ENCODE measurements around the gene OGFOD2.

The OGFOD2 gene

DNA sequence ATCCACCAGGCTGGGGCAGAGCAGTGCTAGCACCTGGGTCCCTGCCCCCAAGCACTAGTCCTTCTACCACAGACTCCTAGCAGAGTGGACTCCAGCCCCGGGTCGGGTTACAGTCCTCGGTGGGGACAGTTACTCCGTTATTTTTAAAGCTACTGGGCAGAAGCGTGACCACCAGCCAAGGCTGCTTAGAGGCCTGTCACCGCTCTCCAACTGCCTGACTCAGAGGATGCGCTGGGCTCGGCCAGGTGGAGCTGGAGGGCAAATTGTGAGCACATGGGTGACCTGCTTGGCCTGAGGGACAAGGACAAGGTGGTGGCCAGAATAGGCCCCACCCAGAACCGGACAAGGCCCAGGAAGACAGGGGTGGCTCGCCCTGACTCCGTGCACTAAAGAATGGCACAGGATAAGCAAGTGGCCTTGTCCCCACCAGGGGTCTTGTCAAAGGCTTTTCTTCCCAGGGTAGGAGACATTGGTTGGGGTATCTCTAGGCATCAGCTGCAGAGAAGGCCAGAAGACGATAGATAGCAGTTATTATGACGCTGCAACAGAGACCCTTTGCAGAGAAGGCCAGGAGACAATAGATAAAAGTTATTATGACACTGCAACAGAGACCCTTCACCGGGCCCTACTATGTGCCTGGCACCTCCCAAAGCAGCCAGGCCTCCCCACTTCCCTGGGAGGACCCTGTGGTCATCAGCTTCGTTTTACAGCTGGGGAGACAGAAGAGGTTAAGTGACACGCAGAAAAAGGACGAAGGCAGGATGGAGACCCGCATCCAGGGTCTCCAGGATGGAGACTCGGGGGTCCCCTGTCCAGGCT, 10.4 kb upstream of the OGFOD2 start:
- Histone ChIP-seq H3K4me1 (ENCODE audit: control insufficient read depth in 1 of 2, insufficient read depth in 2 of 2, low read length in 2 of 2) (peaks cover 42 to 44% of the 10 kb centered on the region in 2 donors), H3K27me3 (ENCODE audit: control insufficient read depth in 1 of 2, insufficient read depth in 2 of 2, low read length in 2 of 2) (no peaks in the 10 kb centered on the region), H3K4me3 (ENCODE audit: low read depth in 1 of 2, low read length in 2 of 2) (no peak overlapping the region), H3K9me3 (ENCODE audit: control insufficient read depth in 1 of 2, low read length in 2 of 2) (no peaks in the 10 kb centered on the region), H3K9ac (ENCODE audit: low read depth in 1 of 2, low read length in 2 of 2) (no peak overlapping the region), H3K36me3 (ENCODE audit: control insufficient read depth in 1 of 2, insufficient read depth in 2 of 2, low read length in 2 of 2) (peaks cover 0 to 4% of the 10 kb centered on the region in 2 donors), H3K27ac (ENCODE audit: low read depth, low read length) (no peak overlapping the region)

GRCh38 chr12:122965321-122965751, 9.7 kb upstream of the OGFOD2 start:
- Histone ChIP-seq H3K4me1 (ENCODE audit: control insufficient read depth in 1 of 2, insufficient read depth in 2 of 2, low read length in 2 of 2) (peaks cover 42 to 44% of the 10 kb centered on the region in 2 donors), H3K4me3 (ENCODE audit: low read depth in 1 of 2, low read length in 2 of 2) (peak overlapping the region; percentile 72 to 73), H3K36me3 (ENCODE audit: control insufficient read depth in 1 of 2, insufficient read depth in 2 of 2, low read length in 2 of 2) (no peaks in the 10 kb centered on the region), H3K27me3 (ENCODE audit: control insufficient read depth in 1 of 2, insufficient read depth in 2 of 2, low read length in 2 of 2) (no peaks in the 10 kb centered on the region), H3K27ac (ENCODE audit: low read depth, low read length) (no peak overlapping the region), H3K9ac (ENCODE audit: low read depth in 1 of 2, low read length in 2 of 2) (peak overlapping the region in 1 of 2 donors; percentile 50), H3K9me3 (ENCODE audit: control insufficient read depth in 1 of 2, low read length in 2 of 2) (no peaks in the 10 kb centered on the region)

DNA sequence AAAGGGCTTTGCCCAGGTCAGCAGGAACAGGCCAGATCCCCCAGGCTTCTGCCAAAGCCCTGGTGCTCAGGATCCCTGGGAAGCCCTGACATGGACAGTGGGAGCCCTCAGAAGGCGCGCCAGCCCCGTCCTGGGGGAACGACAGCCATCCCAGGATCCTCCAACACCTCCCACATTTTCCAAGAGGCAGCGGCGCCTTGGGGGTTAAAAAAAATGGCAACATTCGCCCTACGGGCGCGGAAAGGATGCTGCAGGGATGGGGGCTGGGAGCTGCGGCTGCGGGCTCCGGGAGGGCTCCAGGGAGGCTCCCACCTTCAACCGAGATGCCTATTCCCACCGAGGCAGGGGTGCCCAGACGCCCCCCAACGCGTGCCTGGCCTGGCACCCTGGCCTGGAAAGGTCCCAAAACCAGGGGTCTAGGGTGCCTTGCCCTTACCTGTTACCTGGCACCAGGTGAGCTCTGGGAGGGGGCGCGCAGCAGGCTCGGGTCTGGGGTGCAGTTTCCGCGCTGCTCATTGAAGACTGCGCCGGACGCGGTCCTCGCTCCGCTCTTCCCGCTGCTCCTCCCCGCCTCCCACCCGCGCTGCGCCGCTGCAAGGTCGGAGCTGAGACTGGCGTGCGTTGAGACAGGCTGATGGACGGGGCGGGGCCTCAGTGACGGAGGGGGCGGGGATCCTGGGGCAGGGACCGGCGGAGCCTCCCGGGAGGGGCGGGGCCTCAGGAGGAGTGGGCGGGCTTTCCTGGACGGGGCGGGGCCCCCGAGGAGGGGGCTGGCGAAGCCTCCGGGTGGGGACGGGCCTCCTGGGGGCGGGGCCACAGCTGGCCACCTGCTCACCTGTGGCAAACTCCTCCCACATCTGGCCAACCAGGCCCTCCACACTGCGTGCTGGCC, 8.9 kb upstream of the OGFOD2 start, which contains the start of gene ABCB9:
Gene ABCB9, minus strand, starts transcription at position 613 of the 892 bp plus-strand sequence. CDS start 6,228 bp downstream, outside the sequence.
- Histone ChIP-seq H3K9me3 (ENCODE audit: control insufficient read depth in 1 of 2, low read length in 2 of 2) (no peaks in the 10 kb centered on the region), H3K36me3 (ENCODE audit: control insufficient read depth in 1 of 2, insufficient read depth in 2 of 2, low read length in 2 of 2) (no peaks in the 10 kb centered on the region), H3K4me1 (ENCODE audit: control insufficient read depth in 1 of 2, insufficient read depth in 2 of 2, low read length in 2 of 2) (peaks cover 42 to 44% of the 10 kb centered on the region in 2 donors), H3K27me3 (ENCODE audit: control insufficient read depth in 1 of 2, insufficient read depth in 2 of 2, low read length in 2 of 2) (no peaks in the 10 kb centered on the region), H3K4me3 (ENCODE audit: low read depth in 1 of 2, low read length in 2 of 2) (peak within 1 kb of the TSS; percentile 72 to 73), H3K9ac (ENCODE audit: low read depth in 1 of 2, low read length in 2 of 2) (peak within 1 kb of the TSS; percentile 49 to 50), H3K27ac (ENCODE audit: low read depth, low read length) (no peak within 1 kb of the TSS)

- Histone ChIP-seq H3K4me3 (ENCODE audit: low read depth in 1 of 2, low read length in 2 of 2) (peak overlapping the region; percentile 29 to 43), H3K36me3 (ENCODE audit: control insufficient read depth in 1 of 2, insufficient read depth in 2 of 2, low read length in 2 of 2) (no peaks in the 10 kb centered on the region), H3K4me1 (ENCODE audit: control insufficient read depth in 1 of 2, insufficient read depth in 2 of 2, low read length in 2 of 2) (peaks cover 37 to 41% of the 10 kb centered on the region in 2 donors), H3K9ac (ENCODE audit: low read depth in 1 of 2, low read length in 2 of 2) (peak overlapping the region; percentile 32 to 34), H3K27ac (ENCODE audit: low read depth, low read length) (no peak overlapping the region), H3K27me3 (ENCODE audit: control insufficient read depth in 1 of 2, insufficient read depth in 2 of 2, low read length in 2 of 2) (no peaks in the 10 kb centered on the region), H3K9me3 (ENCODE audit: control insufficient read depth in 1 of 2, low read length in 2 of 2) (no peaks in the 10 kb centered on the region)
Observed at GRCh38 chr12:122966743-122967550, 8.1 kb upstream of the OGFOD2 start.

- no peak overlapping the region for H3K27ac ChIP-seq (ENCODE audit: low read depth, low read length)
- H3K36me3 ChIP-seq (ENCODE audit: control insufficient read depth in 1 of 2, insufficient read depth in 2 of 2, low read length in 2 of 2), result no peaks in the 10 kb centered on the region
Observed at GRCh38 chr12:122968104-122968503, 6.9 kb upstream of the OGFOD2 start.

GRCh38 chr12:122969676-122970075, 5.4 kb upstream of the OGFOD2 start:
- Histone ChIP-seq H3K4me1 (ENCODE audit: control insufficient read depth in 1 of 2, insufficient read depth in 2 of 2, low read length in 2 of 2) (peaks cover 14 to 27% of the 10 kb centered on the region in 2 donors), H3K27me3 (ENCODE audit: control insufficient read depth in 1 of 2, insufficient read depth in 2 of 2, low read length in 2 of 2) (no peaks in the 10 kb centered on the region), H3K9ac (ENCODE audit: low read depth in 1 of 2, low read length in 2 of 2) (no peak overlapping the region), H3K36me3 (ENCODE audit: control insufficient read depth in 1 of 2, insufficient read depth in 2 of 2, low read length in 2 of 2) (no peaks in the 10 kb centered on the region), H3K4me3 (ENCODE audit: low read depth in 1 of 2, low read length in 2 of 2) (no peak overlapping the region), H3K9me3 (ENCODE audit: control insufficient read depth in 1 of 2, low read length in 2 of 2) (no peaks in the 10 kb centered on the region), H3K27ac (ENCODE audit: low read depth, low read length) (no peak overlapping the region)

More at GRCh38 chr12:122968104-122968503, 6.9 kb upstream of the OGFOD2 start:
- H3K4me1 ChIP-seq (ENCODE audit: control insufficient read depth in 1 of 2, insufficient read depth in 2 of 2, low read length in 2 of 2), result peaks cover 29 to 36% of the 10 kb centered on the region in 2 donors
- no peak overlapping the region for H3K9ac ChIP-seq (ENCODE audit: low read depth in 1 of 2, low read length in 2 of 2)
- no peaks in the 10 kb centered on the region for H3K27me3 ChIP-seq (ENCODE audit: control insufficient read depth in 1 of 2, insufficient read depth in 2 of 2, low read length in 2 of 2)
- H3K4me3 ChIP-seq (ENCODE audit: low read depth in 1 of 2, low read length in 2 of 2), result no peak overlapping the region
- no peaks in the 10 kb centered on the region for H3K9me3 ChIP-seq (ENCODE audit: control insufficient read depth in 1 of 2, low read length in 2 of 2)

- Histone ChIP-seq H3K4me1 (ENCODE audit: control insufficient read depth in 1 of 2, insufficient read depth in 2 of 2, low read length in 2 of 2) (peaks cover 15 to 45% of the 10 kb centered on the region in 2 donors), H3K27ac (ENCODE audit: low read depth, low read length) (peak overlapping the region; percentile 94), H3K36me3 (ENCODE audit: control insufficient read depth in 1 of 2, insufficient read depth in 2 of 2, low read length in 2 of 2) (peaks cover 4% of the 10 kb centered on the region in 2 donors), H3K9ac (ENCODE audit: low read depth in 1 of 2, low read length in 2 of 2) (peak overlapping the region; percentile 92 to 94), H3K9me3 (ENCODE audit: control insufficient read depth in 1 of 2, low read length in 2 of 2) (no peaks in the 10 kb centered on the region), H3K4me3 (ENCODE audit: low read depth in 1 of 2, low read length in 2 of 2) (peak overlapping the region; percentile 97 to 100), H3K27me3 (ENCODE audit: control insufficient read depth in 1 of 2, insufficient read depth in 2 of 2, low read length in 2 of 2) (no peaks in the 10 kb centered on the region)
Observed at GRCh38 chr12:122974274-122974891, 661 bp upstream of the OGFOD2 start.

GRCh38 chr12:122975790-122976647, 975 bp downstream of the OGFOD2 start:
- Histone ChIP-seq H3K36me3 (ENCODE audit: control insufficient read depth in 1 of 2, insufficient read depth in 2 of 2, low read length in 2 of 2) (peaks cover 4% of the 10 kb centered on the region in 2 donors), H3K9ac (ENCODE audit: low read depth in 1 of 2, low read length in 2 of 2) (peak overlapping the region; percentile 92 to 94), H3K27me3 (ENCODE audit: control insufficient read depth in 1 of 2, insufficient read depth in 2 of 2, low read length in 2 of 2) (no peaks in the 10 kb centered on the region), H3K9me3 (ENCODE audit: control insufficient read depth in 1 of 2, low read length in 2 of 2) (no peaks in the 10 kb centered on the region), H3K4me3 (ENCODE audit: low read depth in 1 of 2, low read length in 2 of 2) (peak overlapping the region; percentile 97 to 100), H3K27ac (ENCODE audit: low read depth, low read length) (peak overlapping the region; percentile 94), H3K4me1 (ENCODE audit: control insufficient read depth in 1 of 2, insufficient read depth in 2 of 2, low read length in 2 of 2) (peaks cover 22 to 53% of the 10 kb centered on the region in 2 donors)
